ENCODE measurements around the gene DDX53. TPM values are rescaled to one million over a fixed set of nuclear protein-coding genes. Genes with fewer than 3 reads are reported as not detected.

The DDX53 gene
- total RNA-seq, 1 donor from 2014 or later, result not detected

DNA sequence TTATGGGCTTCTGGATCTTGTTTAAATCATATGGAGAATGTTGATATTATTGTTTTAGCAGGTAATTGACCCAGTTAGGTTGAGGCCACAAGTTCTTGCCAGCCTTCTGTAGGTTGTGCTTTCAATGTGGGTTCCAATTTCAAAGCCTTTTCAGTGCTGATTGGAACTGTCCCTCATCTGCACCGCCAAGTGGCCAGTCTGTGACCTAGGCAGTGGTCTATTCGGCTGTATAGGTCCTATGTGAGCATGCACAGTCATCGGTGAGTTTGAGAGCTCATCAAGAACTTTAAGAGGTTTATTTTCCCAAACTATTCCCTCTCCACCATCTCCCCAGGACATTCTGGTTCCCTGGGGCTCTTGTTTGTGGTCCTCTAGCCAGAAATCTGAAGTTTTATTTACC lies 35.7 kb downstream of the DDX53 start:
- Mint-ChIP-seq H3K27me3 (ENCODE audit: unreplicated experiment) (no peaks in the 10 kb centered on the region), H3K36me3 (ENCODE audit: unreplicated experiment) (no peaks in the 10 kb centered on the region), H3K27ac (ENCODE audit: unreplicated experiment) (no peak overlapping the region), H3K4me3 (ENCODE audit: unreplicated experiment) (no peak overlapping the region), H3K4me1 (ENCODE audit: low read depth, unreplicated experiment) (no peaks in the 10 kb centered on the region), H3K9me3 (ENCODE audit: unreplicated experiment) (no peaks in the 10 kb centered on the region)
- TF ChIP-seq, protein P1, sequence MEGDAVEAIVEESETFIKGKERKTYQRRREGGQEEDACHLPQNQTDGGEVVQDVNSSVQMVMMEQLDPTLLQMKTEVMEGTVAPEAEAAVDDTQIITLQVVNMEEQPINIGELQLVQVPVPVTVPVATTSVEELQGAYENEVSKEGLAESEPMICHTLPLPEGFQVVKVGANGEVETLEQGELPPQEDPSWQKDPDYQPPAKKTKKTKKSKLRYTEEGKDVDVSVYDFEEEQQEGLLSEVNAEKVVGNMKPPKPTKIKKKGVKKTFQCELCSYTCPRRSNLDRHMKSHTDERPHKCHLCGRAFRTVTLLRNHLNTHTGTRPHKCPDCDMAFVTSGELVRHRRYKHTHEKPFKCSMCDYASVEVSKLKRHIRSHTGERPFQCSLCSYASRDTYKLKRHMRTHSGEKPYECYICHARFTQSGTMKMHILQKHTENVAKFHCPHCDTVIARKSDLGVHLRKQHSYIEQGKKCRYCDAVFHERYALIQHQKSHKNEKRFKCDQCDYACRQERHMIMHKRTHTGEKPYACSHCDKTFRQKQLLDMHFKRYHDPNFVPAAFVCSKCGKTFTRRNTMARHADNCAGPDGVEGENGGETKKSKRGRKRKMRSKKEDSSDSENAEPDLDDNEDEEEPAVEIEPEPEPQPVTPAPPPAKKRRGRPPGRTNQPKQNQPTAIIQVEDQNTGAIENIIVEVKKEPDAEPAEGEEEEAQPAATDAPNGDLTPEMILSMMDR (IDR thresholded peaks at IDR 0.05; ENCODE audit: partially characterized antibody, unreplicated experiment), result no peak
- no peak for DNase-seq

DNA sequence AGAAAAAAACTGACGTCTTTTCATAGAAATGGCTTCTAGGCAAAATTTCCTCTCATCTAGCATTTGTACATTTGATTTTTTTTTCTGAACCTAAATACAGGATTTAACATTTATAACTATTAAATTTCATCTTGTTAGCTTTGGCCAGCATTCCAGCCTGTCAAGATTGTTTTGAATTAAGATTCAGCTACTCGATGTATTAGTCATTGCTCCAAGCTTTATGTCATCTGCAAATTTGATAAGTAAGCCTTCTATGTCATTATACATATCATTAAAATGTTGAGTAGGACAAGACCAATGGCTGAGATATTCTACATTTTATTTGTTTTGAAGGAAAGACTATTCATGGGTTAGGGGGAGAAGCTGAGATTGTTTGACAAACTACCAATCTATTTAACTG lies 46.7 kb downstream of the DDX53 start:
- Mint-ChIP-seq H3K4me3 (ENCODE audit: unreplicated experiment) (no peak overlapping the region), H3K27me3 (ENCODE audit: unreplicated experiment) (no peaks in the 10 kb centered on the region), H3K4me1 (ENCODE audit: low read depth, unreplicated experiment) (no peaks in the 10 kb centered on the region), H3K27ac (ENCODE audit: unreplicated experiment) (no peak overlapping the region), H3K9me3 (ENCODE audit: unreplicated experiment) (no peaks in the 10 kb centered on the region), H3K36me3 (ENCODE audit: unreplicated experiment) (no peaks in the 10 kb centered on the region)
- TF ChIP-seq, protein P1 (IDR thresholded peaks at IDR 0.05; ENCODE audit: partially characterized antibody, unreplicated experiment), result no peak
- DNase-seq, result no peak

DNA sequence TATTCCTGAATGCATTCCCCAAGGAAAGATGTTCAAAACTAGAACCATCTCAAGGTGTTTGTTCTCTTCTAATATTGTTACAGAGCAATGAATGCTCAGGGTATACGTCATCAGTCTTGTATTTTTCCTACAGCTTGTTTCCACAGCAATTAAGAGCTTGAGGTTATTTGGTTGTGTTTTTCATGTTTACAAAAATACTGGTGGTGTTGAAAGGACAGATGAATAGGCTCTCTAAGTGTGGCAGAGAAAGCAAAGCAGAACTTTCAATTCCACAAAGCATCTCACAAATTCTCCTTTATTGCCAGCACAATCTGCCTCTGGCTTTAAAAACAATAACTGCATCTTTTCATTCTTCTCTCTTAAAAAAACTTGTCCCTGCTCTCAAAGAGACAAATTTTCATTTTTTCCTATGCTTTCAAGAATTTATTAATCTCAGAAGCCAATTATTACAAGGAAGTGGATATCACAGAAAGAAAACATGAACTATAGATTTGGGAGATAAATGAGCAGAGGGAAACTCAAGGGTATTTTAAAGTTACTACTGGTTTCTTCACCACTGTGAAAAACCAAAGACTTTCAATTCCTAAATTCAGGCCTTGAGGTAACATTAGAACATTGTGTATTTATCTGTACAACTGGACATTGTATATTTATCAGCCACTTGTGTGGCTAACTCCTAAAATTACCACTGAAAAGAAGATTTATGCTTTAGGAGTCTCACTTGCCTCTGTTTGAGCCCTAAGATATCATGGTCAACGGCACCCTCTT lies 49.2 kb downstream of the DDX53 start:
- no peak overlapping the region for H3K27ac Mint-ChIP-seq (ENCODE audit: unreplicated experiment)
- TF ChIP-seq, protein P1 (IDR thresholded peaks at IDR 0.05; ENCODE audit: partially characterized antibody, unreplicated experiment), result no peak
- H3K4me3 Mint-ChIP-seq (ENCODE audit: unreplicated experiment), result no peak overlapping the region
- no peaks in the 10 kb centered on the region for H3K9me3 Mint-ChIP-seq (ENCODE audit: unreplicated experiment)
- no peaks in the 10 kb centered on the region for H3K27me3 Mint-ChIP-seq (ENCODE audit: unreplicated experiment)
- DNase-seq, result no peak
- H3K4me1 Mint-ChIP-seq (ENCODE audit: low read depth, unreplicated experiment), result no peaks in the 10 kb centered on the region
- no peaks in the 10 kb centered on the region for H3K36me3 Mint-ChIP-seq (ENCODE audit: unreplicated experiment)

DNA sequence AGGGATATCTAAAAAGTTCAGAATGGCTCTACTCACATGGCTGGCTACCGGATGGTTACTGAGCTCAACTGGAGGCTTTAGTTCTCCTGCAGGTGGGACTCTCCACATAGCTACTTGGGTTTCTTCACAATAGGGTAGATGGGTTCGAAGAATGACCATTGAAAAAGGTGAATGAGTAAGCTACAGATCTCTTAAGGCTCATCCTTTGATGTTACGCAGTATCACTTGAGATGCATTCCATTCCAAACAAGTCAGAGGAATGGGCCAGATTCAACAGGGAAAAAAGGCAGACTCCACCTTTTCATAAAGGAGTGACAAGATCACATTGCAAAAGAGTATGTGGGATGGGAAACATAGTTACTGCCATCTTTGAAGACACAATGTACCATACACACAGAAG lies 52.6 kb downstream of the DDX53 start:
- no peak overlapping the region for H3K27ac Mint-ChIP-seq (ENCODE audit: unreplicated experiment)

More for the DNA sequence above, 52.6 kb downstream of the DDX53 start:
- no peaks in the 10 kb centered on the region for H3K4me1 Mint-ChIP-seq (ENCODE audit: low read depth, unreplicated experiment)
- H3K36me3 Mint-ChIP-seq (ENCODE audit: unreplicated experiment), result no peaks in the 10 kb centered on the region
- DNase-seq, result no peak
- TF ChIP-seq, protein P1 (IDR thresholded peaks at IDR 0.05; ENCODE audit: partially characterized antibody, unreplicated experiment), result no peak
- no peaks in the 10 kb centered on the region for H3K9me3 Mint-ChIP-seq (ENCODE audit: unreplicated experiment)
- H3K27me3 Mint-ChIP-seq (ENCODE audit: unreplicated experiment), result no peaks in the 10 kb centered on the region
- no peak overlapping the region for H3K4me3 Mint-ChIP-seq (ENCODE audit: unreplicated experiment)

Data from glutamatergic neuron (in vitro differentiated cells).